GM23338 (cell line): ENCODE results near the gene PVRIG. TPM values are rescaled to one million over a fixed set of nuclear protein-coding genes. Genes with fewer than 3 reads are reported as not detected.
"Not testable (repeated sequence)": the region's sequence is repeated elsewhere in the genome, so short reads cannot be mapped to it uniquely, and the experiment has no call there.

Experiments
- ATAC-seq: fragments of 200-7000 bp; cut with Tn5 transposase; 3 replicates; pipeline ENCODE4 v1.9.1; 2020
- DNase-seq: peaks from one replicate; pipeline ENCODE4 v3.0.0-alpha.2; 2015; ENCODE audit warnings: low spot score
- H2AFZ ChIP-seq: fragments of 200-600 bp; sonication (generic); 2 replicates; pipeline ENCODE4 v1.8.0; 2016; ENCODE audit warnings: antibody characterized with exemption, mild to moderate bottlenecking, moderate library complexity
- H3F3A ChIP-seq: fragments of 200-600 bp; sonication (generic); replicated peaks from 2 replicates; pipeline ENCODE4 v1.8.0; 2017; ENCODE audit warnings: antibody characterized with exemption, mixed run types, low read depth
- H3K27ac ChIP-seq: fragments of 200-600 bp; sonication (generic); 2 replicates; pipeline ENCODE4 v1.6.1; 2016; ENCODE audit warnings: low read depth
- H3K27me3 ChIP-seq: fragments of 200-600 bp; sonication (generic); 2 replicates; pipeline ENCODE4 v1.8.0; 2016; ENCODE audit warnings: mild to moderate bottlenecking, mixed run types, moderate library complexity; ENCODE audit not compliant: insufficient read depth
- H3K36me3 ChIP-seq: fragments of 200-600 bp; sonication (generic); 2 replicates; pipeline ENCODE4 v1.8.0; 2016; ENCODE audit warnings: mild to moderate bottlenecking; ENCODE audit not compliant: insufficient read depth
- H3K4me1 ChIP-seq: fragments of 200-600 bp; sonication (generic); 2 replicates; pipeline ENCODE4 v1.8.0; 2016; ENCODE audit warnings: mild to moderate bottlenecking, moderate library complexity; ENCODE audit not compliant: insufficient read depth
- H3K4me2 ChIP-seq: fragments of 200-600 bp; sonication (generic); 2 replicates; pipeline ENCODE4 v1.7.1; 2017; ENCODE audit warnings: mixed run types
- H3K4me3 ChIP-seq: fragments of 200-600 bp; sonication (generic); 2 replicates; pipeline ENCODE4 v1.6.1; 2016; ENCODE audit warnings: mixed run types
- H3K79me2 ChIP-seq: fragments of 200-600 bp; sonication (generic); replicated peaks from 2 replicates; pipeline ENCODE4 v1.8.0; 2017; ENCODE audit warnings: mild to moderate bottlenecking; ENCODE audit not compliant: insufficient read depth
- H3K9me2 ChIP-seq: fragments of 200-600 bp; sonication (generic); 2 replicates; pipeline ENCODE4 v1.8.0; 2017; ENCODE audit not compliant: insufficient read depth
- H4K20me1 ChIP-seq: fragments of 200-600 bp; sonication (generic); replicated peaks from 2 replicates; pipeline ENCODE4 v1.8.0; 2017; ENCODE audit warnings: mild to moderate bottlenecking; ENCODE audit not compliant: insufficient read depth
- H3K27ac Mint-ChIP-seq: 2 replicates; pipeline ENCODE4 v1.8.0; 2020; ENCODE audit warnings: inconsistent platforms, mild to moderate bottlenecking, moderate library complexity, mixed read lengths
- H3K27me3 Mint-ChIP-seq: 3 replicates; pipeline ENCODE4 v1.8.0; 2022; ENCODE audit warnings: low read depth, mild to moderate bottlenecking, moderate library complexity, mixed read lengths, inconsistent platforms; ENCODE audit not compliant: insufficient read depth, poor library complexity
- H3K36me3 Mint-ChIP-seq: 3 replicates; pipeline ENCODE4 v1.8.0; 2021; ENCODE audit warnings: low read depth, mild to moderate bottlenecking, inconsistent platforms, moderate library complexity, mixed read lengths
- H3K4me1 Mint-ChIP-seq: 3 replicates; pipeline ENCODE4 v1.8.0; 2020; ENCODE audit warnings: mild to moderate bottlenecking, inconsistent platforms, mixed read lengths
- H3K4me3 Mint-ChIP-seq: 3 replicates; pipeline ENCODE4 v1.8.0; 2021; ENCODE audit warnings: moderate library complexity, mild to moderate bottlenecking, inconsistent platforms, mixed read lengths
- H3K9me3 Mint-ChIP-seq: 3 replicates; pipeline ENCODE4 v1.8.0; 2020; ENCODE audit warnings: moderate library complexity, mild to moderate bottlenecking, inconsistent platforms, mixed read lengths
- polyA plus RNA-seq: library from polyadenylated mRNA; unstranded; fragments of >200 nt; fragmentation: Nextera tagmentation; extraction: Ambion mirVana; gene quantifications from 2 replicates; pipeline ENCODE4 v1.2.1, GENCODE V29; 2016
- total RNA-seq: library from RNA; depleted of rRNA; stranded (reverse); fragments of >200 nt; shearing (Covaris generic); gene quantifications from 2 replicates; pipeline ENCODE4 v1.2.3, GENCODE V29; 2014

The PVRIG gene
- total and polyA plus RNA-seq, 2 experiments from 2014 or later: 1.1 TPM; not detected in 1

GRCh38 chr7:100259984-100260383, 40.2 kb downstream of the PVRIG start:
- DNase-seq, H3K27me3 ChIP-seq, H4K20me1 ChIP-seq, H3K4me3 Mint-ChIP-seq, H2AFZ ChIP-seq, H3K4me3 ChIP-seq, H3K4me2 ChIP-seq, H3K27ac Mint-ChIP-seq, H3K36me3 ChIP-seq, H3K27ac ChIP-seq, H3K4me1 ChIP-seq, H3F3A ChIP-seq, H3K9me3 Mint-ChIP-seq, H3K4me1 Mint-ChIP-seq, H3K36me3 Mint-ChIP-seq, H3K27me3 Mint-ChIP-seq, H3K9me2 ChIP-seq: not testable (repeated sequence)
- peaks cover 29% of the 10 kb centered on the region for H3K79me2 ChIP-seq
- ATAC-seq: peak; percentile 70

- H3K9me3 Mint-ChIP-seq, H3F3A ChIP-seq, H3K4me1 ChIP-seq, H3K9me2 ChIP-seq, H3K4me2 ChIP-seq, ATAC-seq, H3K4me3 ChIP-seq, H3K27ac ChIP-seq, H3K4me3 Mint-ChIP-seq, H3K36me3 Mint-ChIP-seq, H4K20me1 ChIP-seq, H3K36me3 ChIP-seq, DNase-seq, H2AFZ ChIP-seq, H3K27me3 ChIP-seq, H3K27me3 Mint-ChIP-seq, H3K27ac Mint-ChIP-seq: not testable (repeated sequence)
- peaks cover 11% of the 10 kb centered on the region for H3K4me1 Mint-ChIP-seq
- H3K79me2 ChIP-seq: peaks cover 47% of the 10 kb centered on the region
Measured at GRCh38 chr7:100262896-100263295, 43.1 kb downstream of the PVRIG start.

GRCh38 chr7:100264223-100264622, 44.5 kb downstream of the PVRIG start:
- H3K4me2 ChIP-seq, H3K36me3 Mint-ChIP-seq, H3K4me3 Mint-ChIP-seq, H3K27me3 Mint-ChIP-seq, H2AFZ ChIP-seq, H3K27me3 ChIP-seq, H3K9me3 Mint-ChIP-seq, H3K9me2 ChIP-seq, H3K4me3 ChIP-seq, H3K4me1 ChIP-seq, H3F3A ChIP-seq, ATAC-seq, DNase-seq, H3K36me3 ChIP-seq, H3K27ac Mint-ChIP-seq, H3K27ac ChIP-seq: not testable (repeated sequence)
- Histone ChIP-seq H3K79me2 (peaks cover 61% of the 10 kb centered on the region), H4K20me1 (peaks cover 14% of the 10 kb centered on the region)
- peaks cover 17% of the 10 kb centered on the region for H3K4me1 Mint-ChIP-seq

- H3F3A ChIP-seq, H3K9me3 Mint-ChIP-seq, H3K36me3 Mint-ChIP-seq, H2AFZ ChIP-seq, H3K4me3 ChIP-seq, ATAC-seq, DNase-seq, H3K27me3 ChIP-seq, H3K4me2 ChIP-seq, H3K27ac Mint-ChIP-seq, H3K9me2 ChIP-seq, H3K27ac ChIP-seq, H3K36me3 ChIP-seq, H3K4me3 Mint-ChIP-seq, H3K27me3 Mint-ChIP-seq: not testable (repeated sequence)
- Histone ChIP-seq H4K20me1 (peaks cover 14% of the 10 kb centered on the region), H3K79me2 (peaks cover 65% of the 10 kb centered on the region), H3K4me1 (peaks cover 10% of the 10 kb centered on the region; the same call in 1 of the 2 replicates)
- H3K4me1 Mint-ChIP-seq: peaks cover 22% of the 10 kb centered on the region
Measured at GRCh38 chr7:100264669-100265165, 45.0 kb downstream of the PVRIG start.

GRCh38 chr7:100265851-100266250, 46.1 kb downstream of the PVRIG start:
- not testable (repeated sequence) for ATAC-seq, H3K27me3 ChIP-seq, H2AFZ ChIP-seq, H3K27me3 Mint-ChIP-seq, H3K4me3 Mint-ChIP-seq, H3K9me3 Mint-ChIP-seq, H3K36me3 Mint-ChIP-seq, H3F3A ChIP-seq, H3K27ac ChIP-seq, H3K27ac Mint-ChIP-seq, H3K4me2 ChIP-seq, DNase-seq, H3K36me3 ChIP-seq, H3K4me3 ChIP-seq, H3K9me2 ChIP-seq
- Histone ChIP-seq H4K20me1 (peaks cover 14% of the 10 kb centered on the region), H3K4me1 (peaks cover 10% of the 10 kb centered on the region; the same call in 1 of the 2 replicates), H3K79me2 (peaks cover 64% of the 10 kb centered on the region)
- peaks cover 31% of the 10 kb centered on the region for H3K4me1 Mint-ChIP-seq
